ENCODE measurements around the gene LRRC40.

Gene LRRC40

DNA sequence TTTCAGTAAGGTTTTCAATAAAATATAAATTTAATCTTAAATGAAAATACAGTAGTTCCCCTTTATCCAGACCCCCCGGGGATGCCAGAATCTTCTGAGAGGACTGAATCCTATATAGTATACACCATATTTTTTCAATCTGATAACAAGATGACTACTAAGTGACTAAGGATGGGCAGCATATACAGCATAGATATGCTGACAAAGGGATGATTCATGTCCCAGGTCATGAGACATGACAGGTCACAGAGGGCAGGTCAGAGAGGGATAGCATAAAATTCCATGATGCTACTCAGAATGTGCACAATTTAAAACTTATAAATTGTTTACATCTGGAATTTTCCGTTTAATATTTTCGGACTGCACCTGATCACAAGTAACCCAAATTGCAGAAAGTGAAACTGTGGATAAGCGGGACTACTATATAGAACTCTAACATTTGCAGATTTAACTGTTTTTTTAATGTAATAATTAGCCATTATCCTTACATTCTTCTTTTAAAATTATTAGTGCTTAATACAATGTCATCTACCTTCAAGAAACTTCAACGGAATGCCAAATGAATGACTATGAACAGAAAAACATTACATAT is 48.8 kb downstream of the LRRC40 start:
- Histone ChIP-seq H3K9me3 (replicated peaks in 1 of 11) (peaks cover 0 to 5% (median 0%) of the 10 kb centered on the region in 11 experiments; a peak in 1 of 22 replicates), H4K20me1 (no peaks in the 10 kb centered on the region), H3K4me2 (no peak overlapping the region), H3K27ac (no peak overlapping the region), H3K4me1 (peaks cover 0 to 8% (median 0%) of the 10 kb centered on the region in 10 experiments; a peak in 3 of 20 replicates), H3K4me3 (no peak overlapping the region), H3K36me3 (peaks cover 11 to 62% (median 27%) of the 10 kb centered on the region in 11 experiments; a peak in 20 of 22 replicates), H3K9ac (no peak overlapping the region), H3K27me3 (no peaks in the 10 kb centered on the region)
- TF ChIP-seq Cebpa-rat (IDR thresholded peaks at IDR 0.05), result no peak

DNA sequence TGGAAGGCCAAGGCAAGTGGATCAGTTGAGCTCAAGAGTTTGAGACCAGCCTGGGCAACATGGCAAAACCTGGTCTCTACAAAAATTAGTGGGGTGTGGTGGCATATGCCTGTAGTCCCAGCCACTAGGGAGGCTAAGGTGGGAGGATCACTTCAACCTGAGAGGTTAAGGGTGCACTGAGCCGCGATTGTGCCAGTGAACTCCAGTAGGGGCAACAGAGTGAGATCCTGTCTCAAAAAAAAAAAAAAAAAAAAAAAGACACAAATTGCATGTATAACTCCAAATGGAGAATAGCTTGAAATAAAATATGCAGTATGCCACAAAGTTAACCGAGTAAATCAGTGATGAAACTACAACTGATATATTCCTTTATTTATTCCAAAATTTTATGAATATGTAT is 51.6 kb downstream of the LRRC40 start:
- H4K20me1 ChIP-seq, result no peaks in the 10 kb centered on the region
- H3K27ac ChIP-seq, result no peak overlapping the region
- no peak for TF ChIP-seq Cebpa-rat (IDR thresholded peaks at IDR 0.05)
- no peak overlapping the region for H3K4me3 ChIP-seq
- peaks cover 4 to 68% (median 24%) of the 10 kb centered on the region in 11 experiments; a peak in 17 of 22 replicates for H3K36me3 ChIP-seq
- no peak overlapping the region for H3K4me2 ChIP-seq
- H3K4me1 ChIP-seq, result no peaks in the 10 kb centered on the region
- H3K9me3 ChIP-seq (replicated peaks in 1 of 11), result no peaks in the 10 kb centered on the region
- H3K27me3 ChIP-seq, result no peaks in the 10 kb centered on the region
- H3K9ac ChIP-seq, result no peak overlapping the region

DNA sequence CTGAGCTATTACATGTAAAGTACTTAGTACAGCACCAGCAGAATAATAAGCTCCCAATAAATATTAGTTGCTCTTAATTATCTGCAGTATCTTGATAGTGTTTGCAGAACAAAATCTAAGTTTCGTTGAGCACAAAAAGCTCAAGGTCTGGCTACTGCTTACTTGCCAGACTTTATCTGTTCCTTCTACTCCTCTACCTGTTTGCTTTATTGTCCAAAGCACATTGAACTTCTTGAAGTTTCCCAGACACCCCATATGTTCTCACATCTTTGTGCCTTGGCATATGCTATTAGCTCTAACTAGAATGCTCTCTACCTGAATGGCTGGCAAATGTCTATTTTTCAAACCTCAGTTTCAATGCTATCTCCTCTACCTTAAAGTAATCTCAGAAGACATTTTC is 54.9 kb downstream of the LRRC40 start:
- Histone ChIP-seq H3K9ac (no peak overlapping the region), H3K36me3 (peaks cover 9 to 78% (median 45%) of the 10 kb centered on the region in 11 experiments), H3K4me3 (no peak overlapping the region), H3K27me3 (no peaks in the 10 kb centered on the region), H3K9me3 (replicated peaks in 1 of 11) (no peaks in the 10 kb centered on the region), H3K4me1 (no peaks in the 10 kb centered on the region), H4K20me1 (no peaks in the 10 kb centered on the region), H3K27ac (no peak overlapping the region), H3K4me2 (no peak overlapping the region)
- no peak for TF ChIP-seq Cebpa-rat (IDR thresholded peaks at IDR 0.05)

DNA sequence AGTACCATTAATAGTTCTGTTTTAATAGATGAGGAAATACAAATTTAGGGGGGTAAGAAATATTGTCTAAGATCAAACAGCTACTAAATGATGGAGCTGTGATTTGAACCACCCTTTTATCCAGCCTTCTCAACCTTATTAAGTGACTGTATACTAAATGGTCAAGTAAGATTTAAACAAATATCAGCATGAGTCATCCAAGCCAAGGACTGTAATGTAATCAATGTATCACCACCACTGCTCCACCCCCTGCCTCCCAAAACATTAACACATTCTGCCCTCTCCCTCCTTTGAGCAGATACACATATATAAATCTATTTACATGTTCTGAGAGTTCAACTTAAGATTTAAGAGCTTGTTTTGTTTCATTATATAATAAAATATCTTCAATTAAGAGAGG is 58.9 kb downstream of the LRRC40 start:
- H3K27ac ChIP-seq, result no peak overlapping the region
- H3K4me1 ChIP-seq, result no peaks in the 10 kb centered on the region
- H3K4me2 ChIP-seq, result no peak overlapping the region
- H3K9ac ChIP-seq, result no peak overlapping the region
- H3K9me3 ChIP-seq (replicated peaks in 1 of 11), result no peaks in the 10 kb centered on the region
- H4K20me1 ChIP-seq, result no peaks in the 10 kb centered on the region
- H3K36me3 ChIP-seq, result peaks cover 13 to 74% (median 44%) of the 10 kb centered on the region in 11 experiments
- no peak overlapping the region for H3K4me3 ChIP-seq
- no peaks in the 10 kb centered on the region for H3K27me3 ChIP-seq
- TF ChIP-seq Cebpa-rat (IDR thresholded peaks at IDR 0.05), result no peak

DNA sequence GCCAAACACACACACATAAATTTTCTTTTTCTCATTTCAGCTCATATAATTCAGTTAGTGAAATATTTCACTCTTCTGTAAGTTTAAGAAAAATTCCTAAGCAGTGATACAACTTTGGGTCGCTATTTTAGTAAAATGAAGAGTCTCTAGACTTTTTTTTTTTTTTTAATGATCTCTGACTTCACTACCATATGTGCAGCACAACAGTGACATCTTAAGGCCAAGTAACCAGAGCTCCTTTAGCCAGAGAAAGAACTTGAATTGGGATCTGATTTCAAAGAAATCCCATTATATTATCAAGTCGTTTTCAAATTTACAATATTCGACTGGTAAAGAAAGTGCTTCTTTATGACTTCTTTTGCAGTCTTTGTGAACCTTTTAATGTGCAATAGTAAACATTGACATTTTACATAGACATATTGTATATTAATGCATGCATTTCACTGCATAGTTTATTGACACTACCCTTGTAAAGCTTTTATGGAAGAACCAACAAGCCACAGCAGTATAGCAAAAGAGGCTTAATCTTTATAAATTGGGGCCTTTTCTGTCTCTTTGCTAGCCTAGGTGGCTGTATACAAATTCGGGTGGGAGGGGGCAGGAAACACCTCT is 62.2 kb downstream of the LRRC40 start:
- no peak overlapping the region for H3K9ac ChIP-seq

DNA sequence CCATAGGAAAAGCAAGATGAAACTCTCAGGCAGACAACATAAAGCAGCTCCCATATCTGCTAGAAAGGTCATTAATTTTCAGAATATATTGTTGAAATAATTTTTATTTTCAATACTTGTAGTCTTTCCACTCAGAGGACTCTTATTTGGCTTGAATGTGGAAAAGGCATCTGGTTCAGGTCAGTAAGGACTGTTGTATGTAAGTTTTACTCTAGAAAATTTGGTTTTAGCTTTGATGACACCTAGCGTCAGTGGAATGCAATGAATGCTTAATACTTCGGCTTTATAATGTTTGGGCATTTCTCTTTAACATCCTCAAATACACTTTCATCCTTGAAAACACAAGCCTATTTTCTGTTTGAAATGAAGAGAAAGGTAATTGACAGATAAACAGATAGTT is 63.3 kb downstream of the LRRC40 start:
- Histone ChIP-seq H4K20me1 (no peaks in the 10 kb centered on the region), H3K9me3 (replicated peaks in 1 of 11) (no peaks in the 10 kb centered on the region), H3K4me3 (no peak overlapping the region), H3K4me1 (no peaks in the 10 kb centered on the region), H3K27me3 (no peaks in the 10 kb centered on the region), H3K36me3 (peaks cover 13 to 39% (median 22%) of the 10 kb centered on the region in 11 experiments; a peak in 21 of 22 replicates), H3K9ac (no peak overlapping the region), H3K27ac (no peak overlapping the region), H3K4me2 (no peak overlapping the region)
- no peak for TF ChIP-seq Cebpa-rat (IDR thresholded peaks at IDR 0.05)

More for the DNA sequence above, 62.2 kb downstream of the LRRC40 start:
- H3K27me3 ChIP-seq, result no peaks in the 10 kb centered on the region
- no peaks in the 10 kb centered on the region for H4K20me1 ChIP-seq
- no peak overlapping the region for H3K4me3 ChIP-seq
- H3K9me3 ChIP-seq (replicated peaks in 1 of 11), result no peaks in the 10 kb centered on the region
- TF ChIP-seq Cebpa-rat (IDR thresholded peaks at IDR 0.05), result no peak
- no peaks in the 10 kb centered on the region for H3K4me1 ChIP-seq
- no peak overlapping the region for H3K4me2 ChIP-seq
- peaks cover 13 to 50% (median 32%) of the 10 kb centered on the region in 11 experiments for H3K36me3 ChIP-seq
- no peak overlapping the region for H3K27ac ChIP-seq

DNA sequence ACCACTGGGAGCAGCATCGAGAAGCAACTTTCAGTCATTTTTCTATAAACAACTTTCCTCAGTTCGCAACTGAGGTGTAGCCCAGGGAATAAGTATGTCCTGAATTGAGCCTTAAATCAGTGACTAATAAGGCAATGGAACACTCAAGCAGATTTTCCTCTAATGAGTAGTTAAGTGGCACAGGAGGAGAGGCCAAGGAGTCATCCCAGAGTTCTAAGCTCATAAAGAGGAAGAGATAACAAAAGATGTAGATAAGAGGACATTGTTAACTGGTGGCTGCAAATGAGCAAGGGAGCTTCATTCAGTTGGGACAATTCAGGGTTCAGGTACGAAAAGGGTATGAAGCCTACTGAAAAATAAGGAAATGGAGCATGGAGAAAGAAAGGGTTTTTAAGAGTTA is 64.5 kb downstream of the LRRC40 start:
- Histone ChIP-seq H3K9me3 (replicated peaks in 1 of 11) (no peaks in the 10 kb centered on the region), H3K27me3 (no peaks in the 10 kb centered on the region), H3K4me2 (no peak overlapping the region), H3K4me3 (no peak overlapping the region), H4K20me1 (no peaks in the 10 kb centered on the region), H3K36me3 (peaks cover 4 to 28% (median 13%) of the 10 kb centered on the region in 11 experiments; a peak in 19 of 22 replicates), H3K27ac (no peak overlapping the region), H3K9ac (no peak overlapping the region), H3K4me1 (no peaks in the 10 kb centered on the region)
- no peak for TF ChIP-seq Cebpa-rat (IDR thresholded peaks at IDR 0.05)

DNA sequence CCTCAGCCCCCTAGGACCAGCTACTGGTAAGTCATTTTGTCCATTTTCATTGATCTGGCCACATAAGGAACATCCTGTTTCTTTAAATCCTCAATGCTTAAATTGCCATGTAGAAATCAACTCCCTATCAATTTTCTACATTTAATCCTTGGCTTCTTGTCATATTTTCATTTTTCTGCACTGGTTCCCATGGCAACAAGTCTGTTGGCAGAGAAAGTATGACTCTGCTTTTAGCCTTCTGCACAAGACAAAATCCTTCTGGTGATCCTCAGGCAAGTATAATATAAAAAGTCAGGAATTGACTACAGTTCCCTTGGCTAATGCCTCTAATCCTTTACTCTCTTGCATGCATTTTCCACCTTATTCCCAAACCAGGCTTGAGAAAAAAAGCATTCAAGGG is 65.0 kb downstream of the LRRC40 start:
- no peak for TF ChIP-seq Cebpa-rat (IDR thresholded peaks at IDR 0.05)
- no peaks in the 10 kb centered on the region for H3K9me3 ChIP-seq (replicated peaks in 1 of 11)
- H3K4me2 ChIP-seq, result no peak overlapping the region
- no peak overlapping the region for H3K9ac ChIP-seq
- H3K27ac ChIP-seq, result no peak overlapping the region
- H3K36me3 ChIP-seq, result peaks cover 0 to 22% (median 8%) of the 10 kb centered on the region in 11 experiments; a peak in 14 of 22 replicates
- no peaks in the 10 kb centered on the region for H3K4me1 ChIP-seq
- no peaks in the 10 kb centered on the region for H4K20me1 ChIP-seq
- H3K4me3 ChIP-seq, result no peak overlapping the region
- no peaks in the 10 kb centered on the region for H3K27me3 ChIP-seq

DNA sequence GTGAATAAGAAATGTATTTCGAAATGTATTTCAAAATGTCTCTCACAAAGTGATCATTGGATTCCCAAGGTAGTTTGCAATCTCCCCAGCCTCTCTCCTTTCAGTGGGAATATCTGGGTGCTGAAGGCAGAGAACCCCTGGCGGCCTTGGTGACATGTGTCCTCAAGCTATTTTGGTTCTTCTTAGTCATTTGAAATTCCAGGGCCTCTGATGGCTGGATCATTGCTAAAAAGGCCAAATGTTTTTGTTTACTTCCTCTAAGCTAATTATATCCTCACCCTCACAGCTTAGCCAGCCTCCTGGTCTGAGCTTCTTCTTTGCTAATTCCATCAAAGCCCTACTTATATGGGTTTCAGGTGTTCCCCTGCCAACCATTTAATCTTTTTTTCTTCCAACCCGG is 71.2 kb downstream of the LRRC40 start:
- H3K27ac ChIP-seq, result peak overlapping the region in 4 of 11 experiments; percentile 26 to 64 (median 48); a peak in 7 of 22 replicates
- no peak overlapping the region for H3K4me3 ChIP-seq
- H3K4me2 ChIP-seq, result peak overlapping the region in 8 of 11 experiments; percentile 12 to 66 (median 48); a peak in 14 of 22 replicates
- H4K20me1 ChIP-seq, result no peaks in the 10 kb centered on the region
- TF ChIP-seq Cebpa-rat (IDR thresholded peaks at IDR 0.05), result no peak
- H3K4me1 ChIP-seq, result peaks cover 0 to 18% (median 8%) of the 10 kb centered on the region in 10 experiments; a peak in 13 of 20 replicates
- H3K27me3 ChIP-seq, result no peaks in the 10 kb centered on the region
- H3K9ac ChIP-seq, result peak overlapping the region in 2 of 11 experiments; percentile 16 to 25; a peak in 1 of 22 replicates
- H3K9me3 ChIP-seq (replicated peaks in 1 of 11), result no peaks in the 10 kb centered on the region
- no peaks in the 10 kb centered on the region for H3K36me3 ChIP-seq

DNA sequence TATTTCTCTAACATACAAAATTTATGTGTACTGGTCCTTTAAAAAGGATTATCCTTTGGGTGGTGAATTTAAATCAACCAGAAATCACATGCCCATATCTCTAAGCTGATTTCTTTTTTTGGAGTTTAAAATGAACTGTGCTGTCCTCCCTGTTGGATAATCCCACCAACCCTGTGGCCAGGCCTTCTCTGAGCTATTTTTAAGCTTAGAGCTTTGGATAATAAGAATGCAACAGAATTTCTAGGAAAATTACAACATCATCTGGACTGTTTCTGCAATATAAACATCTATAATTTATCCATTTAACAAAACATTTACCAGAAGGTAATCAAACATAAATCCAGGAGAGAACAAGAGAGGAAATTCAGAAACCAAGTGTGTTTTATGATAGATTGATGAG is 88.3 kb downstream of the LRRC40 start:
- no peak overlapping the region for H3K4me2 ChIP-seq
- H3K9ac ChIP-seq, result no peak overlapping the region
- H3K36me3 ChIP-seq, result no peaks in the 10 kb centered on the region
- no peak overlapping the region for H3K27ac ChIP-seq
- no peak overlapping the region for H3K4me3 ChIP-seq
- no peaks in the 10 kb centered on the region for H3K27me3 ChIP-seq
- H3K9me3 ChIP-seq (replicated peaks in 1 of 11), result no peaks in the 10 kb centered on the region
- peaks cover 0 to 13% (median 5%) of the 10 kb centered on the region in 10 experiments; a peak in 10 of 20 replicates for H3K4me1 ChIP-seq
- H4K20me1 ChIP-seq, result no peaks in the 10 kb centered on the region
- no peak for TF ChIP-seq Cebpa-rat (IDR thresholded peaks at IDR 0.05)
